Renal cortical epithelial cell (primary cell): Measurements from ENCODE around the gene PRR9. TPM values are rescaled to one million over a fixed set of nuclear protein-coding genes. Genes with fewer than 3 reads are reported as not detected.

Source experiments
- DNase-seq: peaks from one replicate; pipeline ENCODE4 v3.0.0-alpha.2; 2011; ENCODE audit warnings: low read depth
- total RNA-seq: library from RNA; depleted of rRNA; stranded (reverse); fragments of >200 nt; gene quantifications from 2 replicates; pipeline ENCODE4 v1.2.3, GENCODE V29; 2014

Gene PRR9
- total RNA-seq, 1 donor from 2014 or later, result not detected

DNA sequence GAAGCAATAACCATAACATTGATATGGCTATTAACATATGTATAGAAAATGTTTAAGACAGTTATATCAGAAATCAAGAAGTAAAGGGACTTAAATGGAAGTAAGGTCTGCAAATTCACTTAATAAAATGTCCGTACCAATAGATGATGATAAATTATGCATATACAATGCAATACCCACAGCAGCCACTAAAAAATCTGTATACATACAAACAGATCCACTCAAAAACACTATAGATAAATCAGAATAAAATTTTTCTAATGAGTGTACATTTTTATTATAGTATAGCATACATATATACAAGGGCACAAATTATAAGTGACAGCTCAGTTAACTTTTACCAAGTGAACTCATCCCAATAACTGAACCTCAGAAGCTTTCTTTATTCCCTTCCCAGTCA, 48.1 kb downstream of the PRR9 start:
- no peak for DNase-seq

Other genes with a start within 250 kb of the PRR9 start
- gene SPRR4, start 246.9 kb upstream of the PRR9 start, total RNA-seq, result not detected in 2 replicates
- not detected in 2 replicates for gene SPRR1A, start 233.5 kb upstream of the PRR9 start, total RNA-seq
- not detected in 2 replicates for gene SPRR3, start 215.8 kb upstream of the PRR9 start, total RNA-seq
- gene SPRR1B, start 186.4 kb upstream of the PRR9 start, total RNA-seq, result not detected in 2 replicates
- not detected in 2 replicates for gene SPRR2D, start 176.5 kb upstream of the PRR9 start, total RNA-seq
- not detected in 2 replicates for gene SPRR2A, start 160.1 kb upstream of the PRR9 start, total RNA-seq
- not detected in 2 replicates for gene SPRR2B, start 146.0 kb upstream of the PRR9 start, total RNA-seq
- gene SPRR2E, start 123.1 kb upstream of the PRR9 start, total RNA-seq, result not detected in 2 replicates
- gene SPRR2F, start 104.1 kb upstream of the PRR9 start, total RNA-seq, result not detected in 2 replicates
- gene SPRR2G, start 66.7 kb upstream of the PRR9 start, total RNA-seq, result not detected in 2 replicates
- gene LELP1, start 14.2 kb upstream of the PRR9 start, total RNA-seq, result not detected in 2 replicates
- gene LORICRIN, start 42.1 kb downstream of the PRR9 start, total RNA-seq, result not detected in 2 replicates
- not detected in 2 replicates for gene PGLYRP3, start 95.4 kb downstream of the PRR9 start, total RNA-seq
- not detected in 2 replicates for gene PGLYRP4, start 131.3 kb downstream of the PRR9 start, total RNA-seq
- gene S100A9, start 140.3 kb downstream of the PRR9 start, total RNA-seq, result 0.70 and 25.0 TPM in 2 replicates
- gene S100A12, start 158.0 kb downstream of the PRR9 start, total RNA-seq, result not detected in 2 replicates
- gene S100A8, start 173.5 kb downstream of the PRR9 start, total RNA-seq, result not detected in 2 replicates
- gene S100A7A, start 198.9 kb downstream of the PRR9 start, total RNA-seq, result not detected in 2 replicates
- not detected in 2 replicates for gene S100A7, start 243.1 kb downstream of the PRR9 start, total RNA-seq